Activated CD4-positive, alpha-beta T cell treated with anti-CD3 and anti-CD28 coated beads, Interleukin-10, Interleukin-2, amounts not matched to agents 100 ng/mL and 50 ng/mL, durations not matched to agents 16 hours and 8 hours (primary cell): ENCODE results near the gene MTNR1A.

Experiments used
- DNase-seq: peaks from one replicate; pipeline ENCODE4 v3.0.0-alpha.2; 2020

Gene MTNR1A

DNA sequence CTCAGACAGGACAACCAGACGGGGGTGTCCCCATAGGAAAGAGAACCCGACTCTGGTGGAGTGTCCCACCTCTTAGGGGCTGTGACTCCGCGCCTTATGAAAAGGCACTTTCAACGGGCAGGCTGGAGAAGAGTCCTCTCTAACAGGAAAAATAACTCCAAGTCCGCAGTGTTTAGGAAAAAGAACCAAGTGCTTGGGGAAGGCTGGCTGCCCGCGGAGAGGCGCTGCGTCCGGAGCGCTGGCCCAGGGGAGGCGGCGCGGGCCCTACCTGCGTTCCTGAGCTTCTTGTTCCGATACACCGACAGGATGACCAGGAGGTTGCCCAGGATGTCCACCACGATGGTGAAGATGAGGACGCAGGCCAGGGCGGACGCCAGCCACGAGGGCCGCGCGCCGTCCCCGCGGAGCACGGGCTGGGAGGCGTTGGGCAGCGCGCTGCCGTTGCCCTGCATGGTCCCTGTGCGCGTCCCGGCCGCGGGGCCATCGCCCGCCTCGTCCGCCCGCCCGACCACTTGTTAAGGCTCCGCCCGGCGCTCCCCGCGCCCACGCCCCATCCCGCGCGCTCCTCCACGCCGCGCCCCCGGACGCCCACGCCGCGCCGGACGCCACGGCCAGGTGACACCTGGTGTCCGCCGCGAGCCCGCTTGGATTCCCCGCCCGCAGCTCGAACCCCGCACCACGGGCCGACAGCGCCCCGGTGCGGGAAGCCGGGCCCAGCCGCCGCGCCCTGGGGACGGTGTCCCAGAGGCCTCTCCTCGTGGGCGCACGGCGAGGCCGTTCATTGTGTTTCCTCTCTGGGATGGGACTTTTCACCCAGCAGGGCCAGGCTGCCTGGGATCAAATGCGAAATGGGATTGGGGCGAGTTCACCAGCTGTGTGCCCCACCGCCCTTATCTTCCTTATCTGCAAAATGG, at the start of gene MTNR1A:
Gene MTNR1A (minus strand): TSS at position 654 of the 914 bp plus-strand sequence. CDS start 202 bp downstream, at position 452.
- no peak for DNase-seq

DNA sequence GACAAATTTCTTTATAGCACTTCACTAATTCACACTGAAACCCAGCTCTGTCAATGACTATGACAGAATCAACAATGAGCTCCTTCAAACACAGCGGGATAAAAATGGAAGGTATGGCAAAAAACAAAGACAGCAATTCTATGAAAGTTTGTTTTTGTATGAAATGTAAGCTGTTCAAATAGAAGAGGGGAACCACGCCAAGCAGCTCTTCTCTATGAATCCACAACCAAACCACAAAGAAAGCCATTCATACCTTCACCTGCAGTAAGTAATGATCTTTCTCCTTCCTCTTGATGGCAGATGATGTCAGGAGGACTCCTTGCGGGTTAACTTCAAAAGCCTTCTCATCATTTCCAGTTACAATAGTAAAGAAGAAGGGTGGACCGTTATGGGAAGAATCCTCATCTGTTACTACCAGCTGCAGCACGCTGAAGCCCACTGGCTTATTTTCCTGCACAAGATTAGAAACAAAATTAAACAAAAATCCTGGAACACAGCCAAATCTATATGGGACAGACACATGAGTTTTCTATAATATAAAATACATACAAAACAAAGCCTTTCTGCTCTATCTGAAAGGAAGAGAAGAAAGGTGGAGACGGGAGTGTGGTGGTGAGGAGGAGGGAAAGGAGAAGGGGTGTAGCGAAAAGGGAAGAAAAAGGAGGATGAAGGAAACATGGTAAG, 48.9 kb upstream of the MTNR1A start:
- DNase-seq = no peak

DNA sequence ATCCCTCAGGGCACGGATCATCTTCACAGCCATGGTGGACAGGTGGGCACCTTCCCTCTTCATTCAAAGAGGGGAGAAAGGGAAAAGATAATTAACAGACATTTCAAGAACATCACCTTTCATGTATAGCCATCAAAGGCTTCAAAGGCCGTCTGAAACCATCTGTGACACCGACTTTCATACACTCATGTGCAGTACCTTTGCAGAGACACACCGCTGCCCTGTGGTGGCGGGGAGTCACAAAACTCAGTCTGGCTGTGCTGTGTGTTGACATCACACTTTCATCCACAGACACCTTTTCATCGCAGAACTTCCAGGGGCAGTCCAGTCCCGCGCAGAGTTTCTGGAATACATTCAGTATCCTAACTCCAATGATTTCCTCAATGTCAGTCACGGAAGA, 47.6 kb upstream of the MTNR1A start:
- DNase-seq = no peak

DNA sequence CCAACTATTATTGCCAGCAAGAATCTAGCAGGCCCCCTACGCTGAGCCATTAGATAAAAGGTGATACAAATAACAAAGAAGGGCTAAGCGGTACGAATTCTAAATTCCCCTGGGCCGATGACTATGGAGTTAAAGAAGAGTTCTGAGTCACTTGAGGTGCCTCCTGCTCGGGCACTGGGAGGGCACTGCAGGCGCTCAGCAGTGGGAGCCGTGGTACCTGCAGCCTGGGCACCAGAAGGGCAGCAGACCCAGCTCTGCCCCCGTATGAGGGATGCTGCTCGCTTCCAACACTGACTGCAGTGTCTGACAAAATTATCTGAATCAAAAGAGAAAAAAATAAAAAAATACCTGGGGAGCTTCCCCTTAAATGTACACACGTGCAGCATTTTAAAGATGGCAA, 44.1 kb upstream of the MTNR1A start:
- no peak for DNase-seq

DNA sequence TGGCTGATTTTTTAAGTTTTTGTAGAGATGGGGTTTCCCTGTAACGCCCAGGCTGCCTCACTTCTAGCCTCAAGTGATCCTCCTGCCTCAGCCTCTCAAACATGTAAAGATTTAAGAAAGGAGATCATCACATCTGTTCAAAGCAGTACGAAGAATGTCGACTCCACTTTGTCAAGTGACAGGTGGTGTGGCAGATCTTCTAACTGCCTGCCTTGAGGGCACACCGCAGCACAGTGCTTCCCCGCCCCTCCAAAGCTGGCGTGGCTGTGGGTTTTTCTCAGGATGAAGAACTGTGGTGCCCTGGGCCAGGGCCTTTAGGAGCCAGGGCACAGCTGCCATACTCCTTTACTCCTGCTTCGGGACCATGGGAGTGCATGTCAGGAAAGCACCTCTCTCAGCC, 43.3 kb upstream of the MTNR1A start:
- no peak for DNase-seq

DNA sequence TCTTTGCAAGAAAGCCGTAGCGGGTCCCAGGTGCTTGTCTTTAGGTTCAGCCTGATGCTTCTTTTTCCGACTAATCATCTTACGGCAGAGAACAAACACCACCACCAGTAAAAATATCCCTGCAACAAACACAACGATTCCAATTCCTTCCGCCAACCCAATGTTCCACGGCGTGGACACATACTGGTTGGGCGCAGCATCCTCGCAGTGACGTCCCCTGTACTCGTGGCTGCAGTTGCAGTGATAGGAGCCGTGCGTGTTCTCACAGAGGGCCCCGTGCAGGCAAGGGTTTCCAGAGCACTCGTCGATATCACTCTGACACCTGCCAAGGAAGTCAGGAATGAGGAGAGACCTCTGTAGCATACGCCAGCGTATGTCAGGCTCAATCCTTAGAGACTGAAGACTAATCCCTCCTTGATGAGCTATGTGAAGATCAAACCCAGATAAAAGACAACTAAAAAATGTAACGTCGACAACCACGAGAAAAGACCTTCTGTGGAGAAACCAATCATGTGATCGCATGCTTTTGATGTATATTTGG, 41.6 kb upstream of the MTNR1A start:
- DNase-seq = no peak

DNA sequence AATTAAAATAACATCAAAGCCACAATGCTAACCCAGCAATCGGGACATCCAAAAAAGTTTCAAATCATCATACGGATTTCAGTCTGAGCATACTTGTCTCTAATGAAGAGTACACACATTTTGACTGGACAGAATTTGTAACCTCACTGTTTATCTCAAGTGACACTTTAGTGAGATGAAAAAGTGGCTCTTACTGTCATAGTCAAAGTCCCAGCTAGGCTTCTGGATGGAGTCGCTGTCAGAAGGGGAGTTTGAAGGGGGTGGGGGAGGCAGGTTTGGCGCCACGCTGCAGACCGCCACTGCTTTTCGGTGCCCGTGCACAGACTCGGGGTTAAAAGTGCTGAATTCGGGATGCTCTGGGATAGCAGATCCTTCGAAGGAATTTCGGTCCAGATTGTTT, 41.0 kb upstream of the MTNR1A start:
- DNase-seq = no peak

DNA sequence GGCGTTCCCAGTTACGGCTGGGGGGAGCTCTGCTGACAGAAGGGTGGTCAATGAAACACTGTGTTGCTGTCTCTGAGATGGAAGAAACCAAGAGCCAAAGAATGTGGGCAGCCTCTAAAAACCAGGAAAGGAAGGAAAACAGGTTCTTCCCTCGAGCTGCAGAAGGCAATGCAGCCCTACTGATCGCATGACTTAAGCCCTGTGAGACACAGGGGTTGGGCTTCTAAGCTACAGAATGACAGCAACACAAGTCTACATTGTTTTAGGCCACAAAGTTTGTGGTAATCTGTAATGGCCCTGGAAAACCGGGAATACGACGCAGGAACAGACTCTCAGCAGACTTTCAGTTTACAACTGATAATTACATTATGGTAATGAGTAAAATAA, 38.2 kb upstream of the MTNR1A start:
- no peak for DNase-seq

DNA sequence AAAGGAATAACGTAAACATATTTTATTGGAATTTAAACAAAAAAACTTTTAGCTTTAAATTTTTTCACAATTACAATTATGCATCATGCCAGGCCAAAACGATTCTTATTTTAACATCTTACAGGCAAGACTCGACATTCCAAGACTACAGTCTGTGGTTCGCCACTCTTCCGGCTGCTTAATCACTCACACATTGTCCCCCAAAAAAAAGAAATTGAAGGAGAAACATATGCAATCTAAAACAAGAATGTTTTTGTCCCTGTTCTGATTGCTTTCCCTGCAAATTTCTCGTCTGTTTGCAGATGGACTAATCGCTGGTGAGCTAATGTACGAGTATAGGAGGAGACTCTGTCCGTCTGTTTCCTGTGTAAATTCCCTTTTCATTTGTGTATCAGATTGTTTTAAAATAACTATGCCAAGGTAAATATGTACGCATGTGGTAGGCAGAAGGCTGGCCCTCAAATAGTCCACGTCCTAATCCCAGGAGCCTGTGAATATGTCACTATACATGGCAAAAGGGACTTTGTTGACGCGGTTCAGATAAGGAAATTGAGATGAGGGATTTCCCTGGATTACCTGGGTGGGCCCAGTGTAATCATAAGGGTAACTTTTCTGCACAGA, 37.7 kb upstream of the MTNR1A start:
- DNase-seq = no peak

DNA sequence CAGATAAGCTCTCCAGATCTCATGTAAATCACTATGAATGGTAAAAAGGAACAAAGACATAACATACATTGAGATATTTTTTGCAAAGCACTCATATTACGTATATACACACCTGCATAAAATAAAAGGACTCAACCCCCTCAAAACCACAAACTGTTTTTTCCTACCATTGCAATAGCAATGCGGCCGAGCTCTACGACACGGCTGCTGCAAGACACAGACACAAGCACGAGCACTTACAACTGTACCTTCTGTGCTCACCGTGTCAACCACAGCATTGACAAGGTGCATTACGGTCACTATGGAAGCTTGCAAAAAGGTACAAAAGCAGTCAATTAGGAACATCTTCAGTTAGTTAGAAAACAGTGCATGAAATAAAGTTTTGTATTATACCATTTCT, 37.1 kb upstream of the MTNR1A start:
- DNase-seq = no peak

DNA sequence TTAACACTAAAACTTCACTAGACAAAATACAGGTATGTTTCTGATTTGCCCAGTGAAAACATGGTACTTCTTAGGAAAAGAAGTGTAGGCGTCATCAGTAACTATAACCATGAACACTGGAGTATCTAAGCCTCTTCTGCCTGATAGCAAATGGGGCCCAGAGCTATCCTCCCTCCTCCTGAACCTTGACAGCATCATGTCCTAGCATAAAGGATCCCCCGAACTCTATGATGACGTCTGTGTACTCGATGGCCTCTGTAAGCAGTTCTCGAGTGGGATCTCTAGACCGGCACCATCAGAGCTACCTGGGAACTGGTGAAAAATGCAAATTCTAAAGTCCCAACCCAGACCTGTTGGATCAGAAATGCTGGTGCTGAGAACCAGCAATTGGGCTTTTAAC, 36.3 kb upstream of the MTNR1A start:
- no peak for DNase-seq

DNA sequence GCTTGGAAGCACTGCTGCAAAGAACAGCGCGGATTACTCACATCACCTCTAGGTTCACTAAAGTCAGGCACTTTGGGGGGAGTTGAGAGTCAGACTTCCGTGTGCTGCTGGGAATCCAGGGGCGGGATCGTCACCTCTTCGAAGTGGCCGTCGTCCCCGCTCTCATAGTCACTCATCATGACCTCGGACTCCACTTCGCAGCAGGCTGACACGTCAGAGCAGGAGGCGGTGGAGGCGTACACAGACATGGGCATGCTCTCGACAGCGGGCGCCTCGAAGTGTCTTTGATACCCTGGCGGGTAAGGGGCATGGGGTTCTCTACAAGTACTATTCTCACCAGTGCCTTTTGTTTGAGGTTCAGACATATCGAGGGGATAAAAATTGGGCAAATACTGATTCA, 33.1 kb upstream of the MTNR1A start:
- DNase-seq = no peak

DNA sequence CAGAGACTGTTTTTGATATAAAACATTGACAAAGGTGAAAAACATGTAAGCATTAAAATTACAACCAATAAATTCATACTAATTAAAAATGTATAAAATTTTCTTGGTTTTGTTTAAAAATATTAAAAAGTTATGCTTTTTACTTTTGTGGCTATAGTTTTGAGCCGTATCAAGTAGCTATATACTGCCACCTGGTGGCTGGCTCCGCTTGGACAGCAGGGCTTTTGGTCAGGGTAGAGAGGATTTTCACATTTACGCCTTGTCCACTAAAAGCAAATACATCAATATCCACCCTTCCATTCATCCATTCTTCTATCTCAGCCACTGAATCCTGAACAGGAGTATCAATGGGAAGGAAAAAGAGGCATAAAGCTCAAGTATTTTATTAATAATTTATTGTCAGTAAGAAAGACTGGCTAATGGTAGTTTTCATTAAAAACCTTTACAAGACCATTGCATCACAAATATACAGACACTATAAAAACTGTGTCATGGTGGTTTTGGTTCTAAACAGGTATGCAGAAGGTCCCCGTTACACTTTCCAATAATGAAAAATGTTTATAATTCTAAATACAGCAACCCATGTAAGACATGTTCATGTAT, 32.1 kb upstream of the MTNR1A start:
- DNase-seq = peak; percentile 55

DNA sequence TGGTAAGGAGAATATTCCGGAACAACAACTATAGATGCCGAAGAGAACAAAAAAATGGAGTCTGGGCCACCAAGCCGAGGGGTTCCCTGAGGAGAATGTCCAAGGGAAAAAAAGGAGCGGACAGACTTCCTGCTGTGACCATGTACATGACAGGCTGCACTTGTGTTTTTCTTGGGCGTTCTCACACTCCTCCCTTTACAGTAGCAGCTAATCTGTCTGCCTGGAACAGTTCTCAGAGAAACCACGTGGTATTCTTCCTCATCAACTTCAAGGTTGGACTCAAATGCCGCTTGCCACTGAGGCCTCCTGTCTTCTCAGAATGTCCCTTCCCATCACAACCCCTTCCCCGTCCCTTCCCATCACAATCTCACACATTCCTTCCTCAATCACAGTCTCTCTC, 30.8 kb upstream of the MTNR1A start:
- DNase-seq = no peak

DNA sequence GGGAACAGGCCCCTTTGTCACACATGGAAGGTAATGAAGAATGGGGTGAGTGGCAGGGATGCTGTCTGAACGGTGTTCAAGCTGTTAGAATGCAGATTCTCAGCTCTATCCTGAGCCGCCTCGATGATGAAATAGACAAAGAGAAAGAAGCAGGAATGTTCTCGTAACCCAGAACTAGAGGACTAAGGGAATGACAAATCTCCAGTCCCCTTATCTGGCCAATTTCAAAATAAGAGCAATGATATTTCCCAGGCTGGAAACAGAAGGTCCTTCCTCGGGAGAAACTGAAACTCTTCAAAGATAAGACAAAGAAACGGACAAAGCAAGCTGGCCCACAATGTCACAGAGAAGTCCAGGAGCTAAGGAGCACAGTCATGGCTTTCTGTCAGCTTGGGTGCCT, 29.5 kb upstream of the MTNR1A start:
- DNase-seq = no peak

DNA sequence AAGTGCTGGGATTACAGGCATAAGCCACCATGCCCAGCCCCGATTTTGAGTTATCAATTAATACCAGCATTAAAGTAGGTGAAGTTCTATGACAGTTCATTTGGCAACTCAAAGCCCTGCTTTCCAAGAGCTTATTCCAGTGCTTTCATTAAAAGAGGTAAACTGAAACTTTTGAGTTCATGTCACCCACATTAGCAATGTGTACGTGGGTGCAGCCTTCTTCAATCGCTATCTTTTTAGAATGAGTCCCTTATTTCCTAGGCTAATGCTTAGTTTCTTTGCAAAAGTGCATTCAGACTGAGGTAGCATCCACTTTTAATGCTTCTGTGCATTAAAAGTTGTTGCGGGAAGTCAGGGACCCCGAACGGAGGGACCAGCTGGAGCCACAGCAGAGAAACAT, 26.1 kb upstream of the MTNR1A start:
- no peak for DNase-seq

DNA sequence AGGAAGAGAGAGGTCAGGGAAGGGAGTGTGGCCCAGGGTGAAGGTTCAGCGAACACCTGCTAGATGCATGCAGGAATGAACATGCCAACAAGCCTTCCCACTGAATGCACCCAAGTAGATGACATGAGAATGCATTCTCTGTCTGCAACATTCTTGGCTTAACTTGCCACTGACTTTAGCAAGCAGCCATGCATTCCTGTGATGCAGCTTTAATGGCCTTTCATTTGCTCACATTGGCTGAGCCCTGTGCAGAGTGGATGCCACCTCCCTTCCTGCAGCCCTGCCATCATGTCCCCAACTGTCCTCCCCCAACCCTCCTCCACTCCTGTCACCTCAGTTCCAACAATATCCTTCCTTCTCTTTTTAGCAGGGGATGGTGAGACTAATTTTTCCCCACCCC, 25.3 kb upstream of the MTNR1A start:
- no peak for DNase-seq

DNA sequence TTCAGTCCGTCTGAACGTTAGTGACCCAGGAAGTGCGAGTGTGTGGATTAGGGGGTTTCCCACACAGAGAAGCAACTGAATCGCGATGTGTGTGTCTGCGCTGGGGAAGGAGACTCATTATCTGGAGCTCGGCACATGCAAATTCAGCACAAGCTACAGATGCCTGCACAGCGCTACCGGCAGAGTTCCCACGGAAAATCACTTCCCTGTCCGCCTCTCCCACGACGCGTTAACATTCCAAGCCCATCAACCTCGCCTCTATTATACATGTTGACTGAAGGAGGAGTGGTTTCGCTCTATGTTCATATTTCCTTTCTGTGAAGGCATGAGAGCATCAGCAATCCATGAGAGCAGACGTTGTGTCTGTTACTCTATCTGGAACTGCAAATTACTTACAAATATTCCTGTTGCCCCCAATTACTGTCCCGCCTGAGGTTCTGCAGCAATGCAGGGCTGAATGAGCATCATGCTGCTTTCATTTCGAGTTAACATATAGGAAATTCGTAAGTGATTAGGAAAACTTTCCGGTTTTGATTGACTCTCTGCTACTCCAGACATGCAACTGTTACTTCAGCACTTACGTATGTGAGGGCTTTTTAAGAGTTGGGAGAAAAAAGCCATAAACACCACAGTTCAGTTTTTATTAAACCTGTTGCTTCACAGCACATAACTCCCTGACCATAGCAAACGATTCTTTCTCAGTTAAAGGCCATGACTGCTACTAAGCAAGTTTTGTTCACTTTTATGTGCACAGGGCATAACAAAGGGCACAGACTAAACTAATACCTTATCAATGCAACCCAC, 15.0 kb upstream of the MTNR1A start:
- no peak for DNase-seq

DNA sequence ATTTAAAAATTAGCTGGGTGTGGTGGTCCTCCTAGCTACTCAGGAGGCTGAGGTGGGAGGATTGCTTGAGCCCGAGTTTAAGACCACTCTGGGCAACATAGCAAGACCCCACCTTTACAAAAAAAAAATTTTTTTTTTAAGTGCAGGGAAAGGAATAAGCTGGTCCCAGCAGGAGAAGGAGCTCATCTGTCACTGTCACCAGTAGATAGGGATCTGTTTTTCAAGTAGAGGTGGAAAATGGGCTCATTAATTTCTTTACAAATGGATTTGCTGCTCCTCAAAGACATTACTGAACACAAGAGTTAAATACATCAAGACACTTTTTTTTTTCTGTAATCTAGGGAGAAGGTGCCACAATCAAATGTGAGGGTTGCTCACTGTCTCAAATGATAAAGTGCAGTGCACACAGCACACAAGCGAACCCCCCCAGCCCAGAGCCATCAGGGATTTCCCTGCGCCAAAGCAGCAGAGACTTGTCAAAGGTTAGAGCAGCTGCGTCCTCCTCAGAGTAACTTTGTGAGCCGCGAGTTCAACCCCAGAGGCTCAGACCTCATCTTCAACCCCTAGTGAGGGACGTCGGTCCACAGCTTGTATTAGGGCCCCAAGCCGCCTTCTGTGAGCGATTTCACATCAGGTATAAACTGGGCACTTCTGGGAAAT, 14.3 kb upstream of the MTNR1A start:
- DNase-seq = no peak

DNA sequence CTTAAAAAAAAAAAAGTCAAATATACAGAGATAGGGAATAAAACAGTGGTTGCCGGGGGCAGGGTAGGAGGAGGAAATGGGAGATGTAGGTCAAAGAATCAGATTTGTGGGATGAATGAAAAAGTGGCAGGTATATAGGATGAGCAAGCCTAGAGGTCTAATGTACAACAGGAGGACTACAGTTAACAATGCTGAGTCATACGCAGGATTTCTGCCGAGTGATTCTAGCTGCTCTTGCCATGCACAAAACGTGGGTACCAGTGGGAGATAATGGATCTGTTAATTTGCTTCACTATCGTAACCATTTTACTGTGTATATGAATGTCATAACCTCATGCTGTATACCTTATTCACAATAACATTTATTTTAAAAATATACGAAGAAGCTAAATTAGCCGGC, 10.7 kb upstream of the MTNR1A start:
- DNase-seq = no peak

DNA sequence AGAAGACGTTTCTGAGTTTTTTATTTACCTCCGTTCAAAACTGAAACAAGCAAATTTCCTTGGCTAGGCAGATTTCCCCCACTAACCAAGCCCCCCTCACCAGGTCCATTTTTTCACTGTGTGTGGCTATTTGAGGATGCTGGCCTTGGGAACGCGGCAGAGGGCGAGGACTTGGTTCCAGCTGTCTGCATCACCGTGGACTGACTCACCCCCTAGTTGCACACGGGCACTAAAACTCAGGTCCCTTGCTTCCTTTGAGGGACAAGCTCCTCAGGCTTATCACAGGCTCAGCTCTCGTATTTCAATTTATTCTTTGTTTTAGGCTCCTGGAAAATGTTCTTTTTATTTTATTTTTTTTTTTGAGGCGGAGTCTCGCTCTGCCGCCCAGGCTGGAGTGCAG, 8.4 kb upstream of the MTNR1A start:
- no peak for DNase-seq

DNA sequence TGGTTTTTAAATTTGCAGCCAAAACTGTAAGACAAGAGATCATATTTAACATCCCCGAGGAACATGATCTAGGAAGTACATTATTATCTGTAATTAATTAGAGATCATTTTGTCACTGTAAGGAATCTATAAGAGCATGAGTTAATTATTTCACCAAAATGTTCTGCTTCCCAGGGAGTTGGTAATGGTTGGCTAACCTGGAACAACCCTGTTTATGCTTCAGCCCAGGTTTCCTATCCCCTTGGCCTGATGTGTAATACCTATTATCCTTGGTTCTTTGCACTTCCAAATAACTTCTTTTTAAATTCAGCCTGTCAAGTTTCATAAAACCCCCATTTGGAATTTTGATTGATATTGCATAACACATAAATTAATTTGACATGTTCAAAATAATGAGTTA, 6.4 kb upstream of the MTNR1A start:
- DNase-seq = no peak
